ENCODE data around the gene MAPK13.
"Not testable (repeated sequence)": the region's sequence is repeated elsewhere in the genome, so short reads cannot be mapped to it uniquely, and the experiment has no call there.

MAPK13 gene

DNA sequence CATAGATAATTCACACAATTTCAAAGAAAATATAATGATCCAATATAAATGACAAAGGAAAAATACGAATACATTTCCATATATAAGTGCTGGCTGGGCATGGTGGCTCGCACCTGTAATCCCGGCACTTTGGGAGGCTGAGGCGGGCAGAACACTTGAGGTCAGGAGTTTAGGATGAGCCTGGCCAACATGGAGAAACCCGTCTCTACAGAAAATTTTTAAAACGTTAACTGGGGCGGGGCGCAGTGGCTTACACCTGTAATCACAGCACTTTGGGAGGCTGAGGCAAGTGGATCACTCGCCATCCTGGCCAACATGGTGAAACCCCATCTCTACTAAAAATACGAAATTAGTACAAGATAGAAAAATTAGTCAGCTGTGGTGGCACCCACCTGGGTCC is 14.9 kb upstream of the MAPK13 start:
- no peak for DNase-seq

DNA sequence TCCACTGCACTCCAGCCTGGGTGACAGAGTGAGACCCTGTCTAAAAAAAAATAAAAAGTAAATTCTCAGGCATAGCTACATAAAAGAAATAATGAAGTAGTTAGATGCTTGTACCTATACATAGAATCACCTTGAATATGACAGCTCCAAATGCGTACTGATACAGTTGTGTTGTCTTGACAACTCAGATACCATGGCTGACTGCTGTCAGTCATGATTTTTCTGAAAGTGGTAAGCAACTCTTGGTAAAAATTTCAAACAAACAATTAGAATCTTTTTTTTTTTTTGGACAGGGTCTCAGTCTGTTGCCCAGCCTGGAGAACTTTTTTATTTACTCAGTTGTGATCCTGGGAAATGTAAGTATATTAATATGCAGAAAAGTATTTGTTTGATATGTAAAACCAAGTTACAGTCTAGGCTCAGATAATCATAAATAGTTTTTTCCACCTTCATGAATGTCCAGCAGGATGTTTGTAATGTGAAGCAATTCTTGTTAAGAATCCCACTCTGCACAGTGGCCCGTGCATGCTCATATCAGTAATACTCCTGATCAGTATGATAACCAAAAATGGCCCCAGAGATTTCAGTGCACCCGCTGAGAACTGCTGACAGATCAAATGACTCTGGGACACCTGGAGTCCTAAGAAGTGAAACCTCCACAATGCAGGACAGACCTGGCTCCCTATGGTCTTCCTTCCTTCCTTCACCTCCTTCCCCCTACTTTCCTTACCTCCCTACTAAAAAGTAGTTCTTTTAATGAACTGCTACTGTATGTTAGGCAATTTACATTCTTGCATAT is 14.0 kb upstream of the MAPK13 start:
- no peak for DNase-seq

DNA sequence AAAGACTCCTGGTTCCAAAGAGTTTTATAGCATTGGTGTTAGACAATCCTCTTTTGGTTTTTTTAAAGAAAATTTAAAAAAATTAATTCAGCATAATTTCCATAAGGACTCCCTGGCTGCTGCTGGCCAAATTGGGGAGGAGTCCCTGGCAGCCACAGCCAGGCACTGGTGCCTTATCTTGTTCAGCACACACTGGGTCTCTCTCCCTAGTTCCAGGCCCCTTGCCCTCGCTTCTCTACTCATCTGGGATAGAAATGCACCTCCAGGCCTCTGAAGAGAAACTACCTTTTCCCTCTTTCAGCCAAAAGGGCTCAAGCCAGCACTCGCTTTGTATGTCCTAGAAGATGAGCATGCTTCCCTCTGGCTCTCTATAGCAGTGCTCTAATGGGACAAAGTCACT is 13.4 kb upstream of the MAPK13 start:
- DNase-seq: no peak

DNA sequence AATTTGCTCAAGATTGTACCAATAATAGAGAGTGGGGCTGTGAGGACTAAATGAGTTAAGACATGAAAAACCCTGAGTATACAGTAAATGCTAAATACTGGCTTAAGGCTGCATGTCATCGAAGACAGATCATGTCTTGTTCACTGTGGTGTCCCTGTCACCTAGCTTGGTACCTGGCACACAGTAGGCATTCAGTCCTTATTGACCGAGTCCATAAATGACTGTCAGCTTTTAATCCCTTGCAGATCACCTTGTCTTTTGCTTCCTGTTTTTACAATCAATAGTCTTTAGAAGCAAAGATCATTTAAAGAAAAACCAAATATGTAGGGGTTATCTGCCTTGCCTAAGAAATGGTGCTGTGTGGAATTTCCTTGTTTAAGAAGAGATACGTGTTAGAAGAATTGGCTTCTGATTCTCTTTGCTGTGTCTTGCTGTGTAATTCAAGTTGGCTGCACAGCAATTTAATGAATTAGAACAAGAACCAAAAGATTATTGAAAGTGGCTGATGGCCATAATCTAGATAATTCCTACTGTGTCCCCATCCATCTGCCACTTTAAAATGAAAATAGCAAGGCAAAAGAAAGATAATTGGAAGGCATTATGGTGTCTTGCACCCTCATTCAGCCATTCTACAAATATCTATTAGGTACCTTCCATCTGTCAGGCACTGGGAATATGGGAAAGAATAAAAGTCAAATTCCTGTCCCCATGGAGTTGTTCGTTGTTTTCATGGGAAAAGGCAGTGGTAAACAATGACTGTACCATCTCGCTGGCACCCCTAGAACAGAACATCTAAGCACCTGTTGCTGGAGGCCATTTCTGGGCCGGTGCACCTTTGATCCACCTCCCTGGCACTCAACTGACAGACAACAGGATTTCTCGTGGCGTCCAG is 12.4 kb upstream of the MAPK13 start:
- no peak for DNase-seq

DNA sequence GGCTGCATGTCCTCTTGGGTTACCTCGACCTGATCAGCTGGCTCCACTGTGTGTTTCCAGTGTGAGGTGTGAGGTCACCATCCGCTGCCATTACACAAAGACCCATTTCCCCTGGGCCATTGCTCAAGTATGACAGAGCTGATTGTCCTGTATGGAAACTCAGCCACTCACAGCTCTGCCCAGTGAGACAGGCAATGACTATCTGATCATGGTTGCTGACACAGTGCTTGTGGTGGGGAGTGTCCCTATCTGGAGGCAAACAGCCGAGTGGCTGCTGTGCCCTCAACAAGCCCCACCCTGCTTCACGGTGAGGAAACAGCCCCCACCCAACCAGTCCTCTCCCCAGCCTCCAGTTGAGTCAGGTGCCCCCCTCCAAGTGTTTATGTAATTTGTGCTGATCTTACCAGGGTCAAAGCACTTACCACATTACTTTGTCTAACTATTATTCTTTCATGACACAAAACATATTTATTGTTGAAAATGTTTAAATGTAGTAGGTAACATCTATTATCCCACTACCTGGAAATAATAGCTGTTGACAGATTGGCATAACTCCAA is 11.7 kb upstream of the MAPK13 start:
- DNase-seq: peak; percentile 29 to 51 (median 47)

DNA sequence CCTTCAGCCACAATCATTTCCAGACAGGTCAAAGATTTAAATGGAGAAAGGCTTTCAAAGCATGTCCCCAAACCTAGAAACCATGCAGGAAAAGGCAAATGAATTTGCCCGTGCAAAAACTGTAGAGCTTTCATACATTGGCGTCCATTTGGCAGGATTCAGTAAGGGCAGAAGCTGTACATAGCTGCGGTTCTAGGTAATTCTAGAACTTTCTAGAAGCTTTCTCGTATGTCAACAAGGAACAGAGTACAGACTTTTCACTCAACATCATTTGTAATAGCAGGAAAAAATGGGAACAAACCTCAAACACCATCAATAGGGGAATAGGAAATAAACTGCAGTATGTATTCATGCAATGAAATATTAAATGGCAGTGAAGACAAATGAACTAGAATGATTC is 11.1 kb upstream of the MAPK13 start:
- no peak for DNase-seq

DNA sequence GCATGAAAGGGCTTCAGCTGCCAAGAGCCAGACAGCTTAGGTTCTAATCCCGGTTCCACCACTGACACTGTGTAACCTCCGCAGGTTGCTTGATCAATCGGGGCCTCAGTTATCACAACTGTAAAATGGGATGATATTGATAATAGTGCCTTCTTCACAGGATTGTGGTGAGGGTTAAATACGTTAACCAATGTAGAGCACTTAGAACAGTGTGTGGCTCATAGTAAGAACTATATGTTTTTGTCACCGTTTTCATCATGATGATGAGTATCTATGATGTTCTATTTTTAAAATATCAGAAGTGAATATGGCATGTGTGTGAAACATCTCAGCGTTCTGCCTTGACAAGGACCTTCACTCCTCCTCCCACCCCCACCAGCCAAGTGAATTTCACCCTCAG is 10.3 kb upstream of the MAPK13 start:
- no peak for DNase-seq

DNA sequence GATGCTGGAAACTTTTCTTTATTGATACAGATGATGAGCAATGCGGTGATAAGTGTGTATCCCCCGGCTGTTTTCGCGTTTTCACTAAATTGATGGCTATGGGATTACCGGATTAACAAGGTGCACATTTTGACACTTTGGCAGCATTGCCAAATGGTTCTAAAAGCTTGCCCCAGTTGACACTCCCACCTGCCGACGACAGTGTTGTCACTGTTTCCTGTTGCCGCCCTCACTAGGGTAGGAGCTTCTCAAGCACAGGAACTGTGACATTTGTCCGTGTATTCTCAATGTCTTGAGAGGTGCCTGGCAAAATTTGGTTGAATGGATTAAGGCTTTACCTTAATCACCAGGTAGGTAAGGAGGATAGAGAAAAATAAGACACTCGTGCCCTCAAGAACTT is 9.8 kb upstream of the MAPK13 start:
- DNase-seq: peak; percentile 21 to 59 (median 52)

DNA sequence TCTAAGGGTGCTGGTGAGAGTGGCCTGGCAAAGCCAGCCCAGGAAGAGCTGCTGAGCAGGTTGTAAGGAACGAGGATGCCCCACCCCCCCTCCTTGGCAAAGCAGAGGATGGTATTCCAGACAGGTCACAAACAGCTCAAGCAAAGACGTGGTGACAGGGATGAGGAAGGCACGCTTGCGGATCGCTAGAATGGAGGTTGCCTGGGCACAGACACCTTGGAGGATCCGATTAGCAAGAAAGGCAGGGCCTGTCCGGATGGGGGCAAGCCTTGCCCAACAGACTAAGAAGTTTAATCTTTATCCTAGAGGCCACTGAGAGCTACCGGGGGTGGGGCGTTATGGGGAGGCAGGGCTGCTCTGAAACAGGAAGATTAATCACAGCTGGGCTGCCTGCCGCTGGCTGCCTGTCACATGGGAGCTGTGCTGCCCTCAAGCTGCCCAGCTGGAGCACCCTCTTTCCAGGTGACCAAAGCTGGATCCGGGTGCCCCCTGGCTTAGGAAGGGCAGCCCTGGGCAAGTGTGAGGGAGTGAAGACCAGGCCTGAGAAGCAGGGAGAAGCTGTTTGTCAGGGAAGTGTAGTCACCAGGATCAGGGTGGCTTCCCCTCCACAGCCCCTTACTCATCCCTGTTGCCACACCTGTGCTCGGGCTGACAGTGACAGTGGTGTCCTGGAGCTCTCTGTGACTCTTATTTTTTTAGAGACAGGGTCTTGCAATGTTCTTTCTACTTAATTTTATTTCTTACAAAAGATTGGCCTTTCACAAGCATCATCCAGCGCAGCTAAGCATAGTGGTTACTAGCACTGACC is 9.1 kb upstream of the MAPK13 start:
- peak; percentile 17 to 41 (median 24) for DNase-seq

DNA sequence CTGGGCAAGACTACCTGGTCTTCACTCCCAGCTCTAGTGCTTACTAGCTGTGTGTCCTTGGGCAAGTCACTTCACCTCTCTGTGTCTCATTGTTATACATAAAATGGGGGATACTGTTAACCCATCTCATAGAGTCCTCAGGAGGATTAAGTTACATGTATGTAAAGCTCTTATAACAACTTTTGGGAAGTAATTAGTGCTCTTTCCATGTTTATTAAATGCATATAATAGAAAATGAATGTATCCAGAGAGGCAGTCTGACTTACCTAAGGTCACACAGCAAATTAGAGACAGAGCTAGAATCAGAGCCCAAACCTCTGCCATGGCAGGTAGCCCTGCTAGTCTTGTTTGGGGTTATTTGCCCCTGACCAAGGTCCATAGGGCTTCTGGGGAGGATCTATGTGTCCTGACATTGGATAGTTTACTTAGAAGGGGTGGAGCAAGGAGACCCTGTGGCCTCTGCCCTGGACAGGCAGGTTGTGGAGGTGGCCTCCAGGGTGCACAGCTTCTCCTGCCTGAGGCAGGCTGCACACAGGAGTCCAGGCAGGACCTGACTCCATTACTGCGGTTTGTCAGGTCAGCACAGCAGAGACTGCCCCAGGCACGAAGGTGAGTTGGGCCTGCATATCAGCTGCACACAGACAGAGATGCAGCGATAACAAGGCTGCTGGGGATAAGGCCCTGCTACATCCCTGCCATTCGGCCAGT is 8.4 kb upstream of the MAPK13 start:
- DNase-seq: no peak

DNA sequence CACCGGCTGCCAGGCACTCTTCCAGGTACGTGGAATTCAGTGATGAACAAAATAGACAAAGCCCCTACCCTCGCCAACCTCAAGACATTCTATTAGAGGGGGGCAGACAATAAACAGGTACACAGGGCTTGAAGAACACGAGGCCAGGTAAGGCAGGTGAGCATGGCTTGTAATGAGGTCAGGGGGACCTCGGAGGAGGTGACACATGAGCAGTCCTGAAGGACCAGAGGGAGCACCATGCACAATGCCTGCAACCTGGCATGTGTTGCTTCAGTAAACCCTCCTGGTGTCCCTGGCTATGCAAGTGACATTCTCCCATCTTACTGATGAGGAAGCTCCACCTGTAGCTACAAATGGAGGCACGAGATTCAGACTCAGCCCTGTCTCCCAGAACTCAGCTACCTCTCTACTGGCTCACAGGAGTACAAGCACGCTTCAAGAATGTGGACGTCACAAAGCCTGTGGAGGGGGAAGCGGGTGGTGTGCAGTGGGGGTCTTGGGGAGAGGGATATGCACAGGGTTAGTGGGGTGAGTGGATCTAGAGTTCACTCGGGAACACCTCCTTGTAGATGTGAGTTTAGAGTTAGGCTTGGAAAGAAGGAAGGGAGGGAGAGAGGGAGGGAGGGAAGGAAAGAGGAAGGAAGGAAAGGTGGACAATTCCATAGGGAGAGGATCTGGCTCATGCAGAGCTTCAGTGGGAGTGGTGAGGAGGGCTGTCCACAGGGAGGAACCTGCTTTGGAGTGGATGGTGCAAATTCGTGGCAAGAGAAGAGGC is 7.6 kb upstream of the MAPK13 start:
- DNase-seq: no peak

DNA sequence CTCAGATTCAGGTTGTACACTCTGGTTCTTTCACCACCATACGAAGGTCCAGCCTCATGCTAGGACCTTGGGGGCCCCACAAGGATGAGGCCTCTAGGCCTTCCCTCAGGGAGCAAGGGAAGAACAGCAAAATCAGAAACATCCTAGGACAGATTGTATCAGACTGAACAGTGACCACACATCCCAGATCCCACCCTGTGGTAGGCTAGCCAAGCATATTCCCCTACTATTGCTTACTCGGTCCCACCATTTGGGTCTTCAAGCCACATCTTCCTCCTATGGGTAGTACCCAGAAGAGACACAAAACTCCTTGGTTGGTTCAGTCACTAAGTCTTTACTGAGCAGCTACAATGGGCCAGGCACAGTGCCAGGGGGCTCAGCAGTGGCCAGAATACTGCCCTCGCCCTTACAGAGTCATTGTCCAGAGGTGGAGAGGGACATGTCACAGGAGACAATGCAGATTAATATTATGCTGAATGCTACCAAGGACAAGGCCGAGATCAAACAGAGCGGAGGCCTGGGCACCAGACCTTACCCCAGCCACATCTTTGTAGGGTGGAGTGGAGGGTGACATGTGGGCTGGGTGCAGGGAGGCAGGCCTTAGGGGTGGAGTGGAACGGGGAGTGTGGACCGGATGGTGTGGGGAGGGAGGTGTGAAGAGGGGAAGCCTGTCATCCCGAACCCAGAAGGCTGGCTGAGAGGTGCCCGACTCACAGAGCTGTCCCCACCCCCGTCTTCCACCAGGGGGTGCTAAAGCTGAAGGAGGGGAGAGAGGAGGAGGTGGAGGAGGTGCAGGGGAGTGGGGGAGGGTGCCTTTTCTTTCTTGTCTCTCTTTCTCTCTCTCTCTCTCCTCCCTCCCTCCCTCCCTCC is 6.8 kb upstream of the MAPK13 start:
- DNase-seq: peak; percentile 76 to 82 (median 80)

DNA sequence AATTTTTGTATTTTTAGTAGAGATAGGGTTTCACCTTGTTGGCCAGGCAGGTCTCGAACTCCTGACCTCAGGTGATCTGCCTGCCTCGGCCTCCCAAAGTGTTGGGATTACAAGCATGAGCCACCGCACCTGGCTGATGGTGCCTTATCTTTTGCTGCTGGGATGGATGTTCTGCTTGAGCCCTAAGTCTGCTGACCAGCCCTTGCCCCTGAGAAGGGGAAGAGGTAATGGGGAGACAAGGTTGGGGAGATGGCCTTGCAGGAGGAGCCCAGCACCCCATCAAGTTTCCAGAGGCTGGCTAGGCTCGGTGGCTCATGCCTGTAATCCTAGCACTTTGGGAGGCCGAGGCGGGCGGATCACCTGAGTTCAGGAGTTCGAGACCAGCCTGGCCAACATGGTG is 6.0 kb upstream of the MAPK13 start:
- not testable (repeated sequence) for DNase-seq

DNA sequence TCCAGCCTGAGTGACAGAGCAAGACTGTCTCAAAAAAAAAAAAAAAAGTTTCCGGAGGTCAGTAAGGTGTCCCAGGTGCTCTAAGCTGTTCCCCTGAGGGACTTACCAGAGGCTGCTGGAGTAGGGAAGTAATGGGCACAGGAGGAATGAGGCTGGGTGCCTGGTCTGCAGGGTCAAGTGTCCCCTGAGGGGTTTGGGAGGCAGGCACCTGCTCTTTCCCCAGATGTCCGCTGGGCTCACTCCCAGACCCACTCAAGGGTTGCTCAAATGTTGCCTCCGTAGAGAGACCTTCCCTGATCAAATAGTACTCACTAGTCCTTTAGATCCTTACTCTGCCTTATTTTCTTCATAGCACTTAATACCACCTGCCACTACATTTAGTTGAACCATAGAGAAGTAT is 5.4 kb upstream of the MAPK13 start:
- no peak for DNase-seq

DNA sequence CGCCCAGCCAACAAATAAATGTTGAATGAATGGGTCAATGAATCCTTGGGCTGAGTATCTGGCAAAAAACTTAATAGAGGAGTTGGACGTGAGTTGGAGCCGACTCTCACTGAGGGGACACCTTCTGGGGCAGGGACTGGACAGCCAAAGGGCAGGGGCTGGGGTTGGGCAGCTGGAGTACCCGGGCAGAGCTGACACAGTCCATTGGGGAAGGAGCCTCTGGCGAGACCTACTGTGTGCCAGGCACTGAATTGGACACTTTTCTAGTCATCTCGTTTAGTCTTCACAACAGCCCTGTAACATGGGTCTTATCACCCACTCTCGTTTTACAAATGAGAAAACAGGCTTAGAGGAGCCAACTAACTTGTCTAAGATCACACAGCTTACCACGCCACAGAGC is 4.7 kb upstream of the MAPK13 start:
- no peak for DNase-seq

DNA sequence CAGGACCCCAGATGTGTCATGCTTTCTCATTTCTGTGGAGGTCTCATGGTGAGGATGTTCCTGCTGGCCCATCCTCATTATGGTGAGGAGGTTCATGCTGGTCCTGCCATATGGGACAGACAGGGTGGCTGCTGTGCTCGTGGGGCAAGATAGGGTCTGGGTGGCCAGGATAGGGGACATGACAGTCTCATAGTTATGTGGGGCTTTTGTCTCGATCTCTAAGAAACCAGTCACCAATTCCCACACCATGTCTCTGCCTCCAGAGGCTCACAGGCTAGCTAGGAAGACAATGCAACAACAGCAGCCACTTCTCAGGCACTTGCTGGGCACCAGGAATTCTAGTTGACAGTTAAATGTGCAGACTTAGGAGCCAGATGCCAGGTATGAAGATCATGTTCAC is 4.2 kb upstream of the MAPK13 start:
- no peak for DNase-seq

DNA sequence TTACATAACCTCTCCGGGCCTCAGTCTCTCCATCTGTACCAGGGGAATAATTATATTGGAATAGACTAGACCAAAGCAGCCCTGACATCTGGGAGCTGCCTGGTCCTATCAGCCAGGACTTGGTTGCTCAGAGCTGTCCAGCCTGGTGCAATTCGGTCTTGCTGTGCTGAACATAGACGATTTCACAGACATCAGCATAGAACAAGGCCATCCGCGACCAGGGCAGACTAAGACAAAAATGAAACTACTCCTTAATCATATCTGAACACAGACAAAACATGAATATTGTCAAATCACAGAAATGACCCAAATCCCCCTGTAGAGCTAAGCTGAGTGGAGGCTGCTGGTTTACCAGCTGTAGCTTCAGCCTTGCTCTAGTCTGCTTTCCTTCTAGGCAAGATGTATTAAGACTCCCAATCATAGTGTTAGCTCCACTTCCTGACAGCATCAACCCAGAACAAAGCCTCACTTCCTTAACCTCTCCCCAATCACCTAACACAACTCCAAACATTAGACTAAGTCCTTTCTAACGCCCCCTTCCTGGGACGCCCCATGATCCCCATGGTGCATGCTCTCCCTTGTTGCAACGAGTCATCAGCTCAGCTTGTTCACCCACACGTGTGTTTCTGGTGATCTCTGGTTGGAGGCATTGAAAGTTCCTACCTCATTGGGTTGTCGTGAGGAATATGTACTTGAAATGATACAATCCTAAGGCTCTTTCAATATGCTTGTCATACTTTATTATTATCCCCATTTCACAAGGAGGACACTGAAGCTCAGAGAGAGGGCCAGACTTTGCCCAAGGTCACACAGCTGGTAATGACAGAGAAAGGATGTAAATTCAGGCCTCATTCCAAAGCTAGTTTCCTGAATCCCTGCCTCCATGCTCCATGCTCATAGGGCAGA is 3.5 kb upstream of the MAPK13 start:
- DNase-seq: no peak

DNA sequence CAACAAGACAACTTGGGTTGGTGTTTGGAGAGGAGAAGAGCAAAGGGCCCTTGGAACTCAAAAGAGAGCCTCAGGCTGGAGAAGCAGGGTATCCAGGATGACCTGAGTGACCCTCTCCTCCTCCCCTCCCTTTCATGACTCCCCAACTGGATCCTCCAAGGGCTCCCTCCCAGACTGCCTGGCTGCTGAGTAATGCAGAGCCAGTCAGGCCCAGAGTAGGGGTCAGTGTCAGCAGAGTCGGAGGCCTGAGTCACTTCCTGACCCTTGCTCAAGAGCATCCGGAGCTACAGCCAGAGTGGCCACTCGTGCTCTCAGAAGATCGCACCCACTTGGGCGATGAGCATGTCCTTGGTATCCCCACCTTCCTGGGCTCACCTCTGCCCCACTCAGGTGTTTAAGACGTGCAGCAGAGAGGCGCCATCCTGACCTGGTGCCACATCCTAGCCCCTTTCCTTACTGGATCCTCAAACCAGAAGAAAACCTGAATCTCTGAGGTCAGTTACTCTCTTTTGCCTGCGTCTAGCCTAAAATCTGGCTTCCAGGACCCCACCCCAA is 2.8 kb upstream of the MAPK13 start:
- DNase-seq: no peak

DNA sequence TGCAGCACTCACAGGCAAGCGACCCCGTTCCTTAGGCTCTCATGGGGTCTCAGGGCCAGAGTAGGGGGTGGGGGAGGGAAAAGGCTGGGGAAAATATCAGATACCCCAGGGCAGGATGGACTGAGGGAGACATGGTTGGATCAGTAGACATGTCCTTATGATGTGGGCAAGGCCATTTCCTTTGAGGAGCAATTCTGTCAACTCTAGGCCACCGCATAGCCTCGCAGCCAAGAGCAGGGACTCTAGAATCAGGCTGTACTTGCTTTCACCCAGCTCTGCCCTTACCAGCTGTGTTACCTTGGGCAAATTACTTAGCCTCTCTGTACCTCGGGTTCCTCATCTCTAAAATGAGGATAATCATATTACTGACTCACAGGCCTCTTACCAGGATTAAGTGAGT is 2.2 kb upstream of the MAPK13 start:
- no peak for DNase-seq
